ENCODE measurements around the gene THAP4. TPM values are rescaled to one million over a fixed set of nuclear protein-coding genes. Genes with fewer than 3 reads are reported as not detected.
A peak's percentile ranks its signal among the peaks of the same experiment; 100 is the strongest.

THAP4 gene
- total and polyA plus RNA-seq, 2 of the 13 experiments (the other 11 are each of a cell fraction or from before 2014, with no cell fraction given), result 59.7 to 75.7 TPM

GRCh38 chr2:241637018-241637794 is at the start of gene THAP4, which contains the start of gene ATG4B (continued):
- no peak for TF ChIP-seq GTF2F1 (IDR thresholded peaks at IDR 0.05; ENCODE audit: low read length)
- peak; percentile 97 for TF ChIP-seq ZC3H13 (CRISPR knock-in tag; IDR thresholded peaks at IDR 0.05)
- TF ChIP-seq RBM22 (optimal IDR thresholded peaks at IDR 0.05; ENCODE audit: low read length), result no peak
- TF ChIP-seq ERF (CRISPR knock-in tag; IDR thresholded peaks at IDR 0.05), result peak; percentile 97
- TF ChIP-seq MTA1 (CRISPR knock-in tag; IDR thresholded peaks at IDR 0.05; ENCODE audit: borderline replicate concordance), result no peak; the same call in 1 of the 2 replicates
- no peak for TF ChIP-seq MAFF (IDR thresholded peaks at IDR 0.05; ENCODE audit: low read depth, low read length)
- no peak for TF ChIP-seq RORA (CRISPR knock-in tag; IDR thresholded peaks at IDR 0.05)
- TF ChIP-seq NFAT5 (CRISPR knock-in tag; IDR thresholded peaks at IDR 0.05), result peak; percentile 73; the same call in 1 of the 2 replicates
- TF ChIP-seq CENPX (CRISPR knock-in tag; IDR thresholded peaks at IDR 0.05), result no peak
- TF ChIP-seq ZNF7 (CRISPR knock-in tag; IDR thresholded peaks at IDR 0.05), result 0 out of 2 replicates have a peak, but pooled peaks have one; percentile 6
- TF ChIP-seq ZNF34 (CRISPR knock-in tag; IDR thresholded peaks at IDR 0.05; ENCODE audit: borderline replicate concordance), result peak; percentile 90; the same call in 1 of the 2 replicates
- no peak for TF ChIP-seq ZNF30 (CRISPR knock-in tag; IDR thresholded peaks at IDR 0.05)
- peak; percentile 95 for TF ChIP-seq HOXD1 (CRISPR knock-in tag; IDR thresholded peaks at IDR 0.05)
- no peak for TF ChIP-seq DPF2 (CRISPR knock-in tag; IDR thresholded peaks at IDR 0.05; ENCODE audit: borderline replicate concordance, low read depth)
- no peak for TF ChIP-seq PRDM10 (CRISPR knock-in tag; IDR thresholded peaks at IDR 0.05; ENCODE audit: low read depth)
- TF ChIP-seq ZNF619 (CRISPR knock-in tag; IDR thresholded peaks at IDR 0.05), result peak; percentile 94; the same call in 1 of the 2 replicates
- TF ChIP-seq CEBPB (IDR thresholded peaks at IDR 0.05; ENCODE audit: borderline replicate concordance, low read depth, low read length), result no peak
- no peak for TF ChIP-seq ZNF660 (CRISPR knock-in tag; IDR thresholded peaks at IDR 0.05; ENCODE audit: borderline replicate concordance, low read depth)
- no peak for TF ChIP-seq RBAK (CRISPR knock-in tag; IDR thresholded peaks at IDR 0.05)
- TF ChIP-seq ZNF326 (CRISPR knock-in tag; IDR thresholded peaks at IDR 0.05; ENCODE audit: borderline replicate concordance), result no peak
- TF ChIP-seq ZNF850 (CRISPR knock-in tag; conservative IDR thresholded peaks at IDR 0.05), result no peak; the same call in 1 of the 2 replicates
